GM19455 (cell line): ENCODE data around the gene RPL31.

Experiments used
- ATAC-seq: cut with Tn5 transposase; IDR thresholded peaks from one replicate; pipeline ENCODE4 v1.9.1; 2021; ENCODE audit not compliant: unreplicated experiment

Gene RPL31

DNA sequence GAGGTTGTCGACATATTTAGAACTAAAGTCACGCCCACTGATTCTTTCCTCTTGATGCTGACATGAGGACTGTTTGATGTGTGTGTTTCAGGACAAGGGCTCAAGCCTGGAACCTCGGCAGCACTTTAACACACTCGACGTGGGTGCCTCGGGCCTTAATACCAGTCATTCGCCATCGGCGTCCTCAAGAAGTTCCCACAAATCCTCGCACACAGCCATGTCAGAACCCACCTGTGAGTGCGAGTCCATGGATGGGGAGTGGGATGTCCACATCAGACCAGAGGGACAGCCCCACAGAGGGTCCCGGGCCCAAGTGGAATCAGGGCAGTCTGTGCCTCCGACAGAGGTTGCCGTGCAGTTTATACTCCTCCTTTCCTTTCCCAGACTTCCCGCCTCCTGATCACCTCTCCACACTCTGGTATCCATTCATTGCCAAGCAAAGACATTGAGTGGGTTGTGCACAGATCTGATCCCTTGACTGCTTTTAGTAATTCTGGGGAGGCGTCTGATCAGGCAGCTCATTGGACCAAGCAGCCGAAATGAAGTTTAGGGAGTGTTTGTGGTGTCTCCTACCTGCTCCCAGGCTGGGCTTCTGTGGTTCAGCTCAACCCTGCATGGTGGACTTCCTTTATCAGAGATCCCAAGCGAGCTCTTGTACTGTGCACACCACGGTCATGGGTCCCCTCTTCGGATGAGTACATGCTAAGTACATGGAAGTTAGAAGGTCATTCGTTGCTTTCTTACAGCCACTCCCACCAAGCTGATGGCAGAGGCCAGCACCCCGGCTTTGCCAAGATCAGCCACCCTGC is 27.2 kb upstream of the RPL31 start:
- no peak for ATAC-seq

DNA sequence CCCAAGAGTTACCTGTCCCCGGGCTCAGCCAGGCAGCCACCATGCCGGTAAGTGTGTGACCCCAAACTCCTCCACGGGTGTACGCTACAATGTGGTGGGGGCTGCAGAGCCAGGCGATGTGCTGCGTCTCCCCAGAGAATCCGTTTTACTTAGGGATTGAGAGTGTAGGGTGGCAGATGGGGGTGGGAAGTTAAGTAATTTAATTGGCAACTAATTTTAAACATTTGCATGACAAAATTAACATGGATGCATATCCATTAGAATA is 26.6 kb upstream of the RPL31 start:
- ATAC-seq = no peak

DNA sequence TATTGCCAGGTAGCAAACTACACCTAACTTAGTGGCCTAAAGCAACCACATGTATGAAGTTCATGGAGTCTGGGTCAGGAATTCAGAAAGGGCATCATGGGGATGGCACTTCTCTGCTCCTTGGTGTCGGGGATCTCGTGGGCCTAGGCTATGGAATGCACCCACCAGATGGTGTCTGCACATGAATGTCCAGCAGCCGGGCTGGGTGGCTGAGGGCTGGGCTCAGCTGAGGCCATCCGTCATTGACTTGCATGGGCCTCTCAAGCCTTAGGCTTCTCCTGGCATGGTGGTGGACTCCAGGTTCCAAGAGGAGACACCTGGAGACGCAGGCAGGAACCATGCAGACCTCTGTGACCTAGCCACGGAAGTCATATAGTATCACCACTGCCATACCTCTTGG is 26.0 kb upstream of the RPL31 start:
- no peak for ATAC-seq

DNA sequence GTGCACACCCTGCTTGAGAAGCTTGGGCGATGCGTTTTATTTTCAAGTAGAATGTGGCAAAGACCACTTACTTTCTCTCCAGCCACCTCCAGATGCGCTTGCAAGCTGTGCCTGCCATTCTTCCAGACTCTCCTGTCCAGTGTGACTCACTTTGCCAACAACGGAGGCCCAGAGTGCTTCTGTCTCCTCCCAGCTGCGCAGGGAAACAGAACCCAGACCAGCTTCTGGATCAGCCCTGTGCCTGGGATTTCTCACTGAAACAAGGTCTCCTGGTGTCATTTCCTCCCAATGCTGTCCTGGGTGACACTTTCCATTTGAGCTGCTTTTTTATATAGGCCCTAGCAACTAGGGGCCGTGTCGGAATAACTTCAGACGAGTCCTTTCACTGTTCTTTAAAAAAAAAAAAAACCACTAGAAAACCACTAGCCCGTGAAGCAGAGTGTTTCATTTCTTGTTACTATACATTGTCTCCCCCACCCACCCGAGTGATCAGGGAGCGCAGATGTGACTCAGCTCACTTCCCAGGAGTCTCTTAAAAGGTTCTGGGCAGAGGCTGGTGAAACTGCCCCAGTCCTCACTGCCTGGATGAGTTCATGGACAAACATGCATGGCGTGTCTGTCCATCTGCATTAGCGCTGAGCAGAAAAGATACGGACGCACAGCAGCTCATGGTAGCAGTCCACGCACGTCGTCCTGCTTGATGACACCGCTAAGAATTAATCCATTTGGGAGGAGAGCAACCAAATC is 25.3 kb upstream of the RPL31 start:
- peak; percentile 77 for ATAC-seq

DNA sequence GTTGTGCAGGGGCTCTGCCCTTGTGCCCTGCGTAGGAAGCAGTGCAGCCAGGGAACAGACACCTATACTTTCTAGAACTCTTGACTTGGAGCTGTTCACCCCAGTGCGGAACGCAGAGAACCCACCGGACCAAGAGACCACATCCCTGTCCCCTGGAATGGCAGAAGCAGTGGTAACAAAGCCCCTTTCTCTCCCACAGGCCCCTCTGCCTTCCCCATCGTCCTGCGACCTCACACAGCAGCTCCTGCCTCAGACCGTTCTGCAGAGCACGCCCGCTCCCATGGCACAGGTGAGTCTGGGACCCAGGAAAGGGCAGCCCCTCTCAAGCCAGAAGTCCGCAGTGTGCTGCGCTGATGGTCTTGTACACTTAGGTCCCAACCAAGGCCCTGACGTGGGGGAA is 24.6 kb upstream of the RPL31 start:
- ATAC-seq = no peak

DNA sequence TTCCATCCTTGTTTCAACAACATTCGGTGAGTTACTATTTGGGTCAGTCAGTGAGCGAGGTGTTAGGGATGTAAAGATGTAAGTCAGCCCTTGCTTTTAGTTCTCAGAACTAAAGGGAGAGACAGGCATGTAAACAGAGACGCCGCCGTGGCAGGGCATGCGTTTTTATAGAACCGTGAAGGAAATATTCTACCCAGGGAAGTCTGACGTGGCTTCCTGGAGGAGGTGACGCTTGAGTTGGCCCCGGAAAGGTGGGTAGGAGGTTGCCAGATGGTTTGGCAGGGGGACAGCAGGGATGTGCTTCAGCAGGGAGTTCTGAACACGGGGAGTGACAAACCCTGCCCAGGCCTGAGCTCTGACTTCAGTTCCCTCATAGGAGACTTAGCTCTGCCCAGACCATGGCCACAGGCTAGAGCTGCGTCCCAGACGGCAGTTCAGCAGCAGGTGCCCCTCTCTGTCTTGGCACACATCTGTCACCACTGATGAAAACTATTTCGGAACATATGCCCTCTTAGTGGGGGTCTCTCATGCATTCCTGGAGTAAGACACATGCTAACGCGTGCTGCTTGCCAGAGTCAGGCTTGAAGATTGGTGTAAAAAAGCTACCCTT is 23.4 kb upstream of the RPL31 start:
- ATAC-seq = no peak

DNA sequence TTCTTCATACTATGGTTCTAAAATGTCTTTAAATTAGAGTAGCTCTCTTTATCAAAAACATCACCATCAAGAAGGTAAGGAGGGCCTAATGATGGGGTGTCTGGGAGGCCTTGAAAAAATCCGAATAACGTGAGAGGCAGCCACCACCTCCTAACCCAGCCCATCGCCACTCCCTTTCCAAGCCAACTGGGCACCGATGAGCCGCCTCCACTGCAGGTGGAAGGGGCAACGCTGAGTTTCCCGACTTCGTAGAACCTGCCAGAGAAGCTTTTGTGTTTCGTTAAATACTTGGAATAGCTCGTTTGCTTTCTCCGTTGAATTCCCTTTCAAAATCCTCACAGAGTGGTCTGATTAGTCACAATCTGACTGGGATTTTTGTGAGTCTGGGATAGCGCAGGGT is 22.0 kb upstream of the RPL31 start:
- no peak for ATAC-seq

DNA sequence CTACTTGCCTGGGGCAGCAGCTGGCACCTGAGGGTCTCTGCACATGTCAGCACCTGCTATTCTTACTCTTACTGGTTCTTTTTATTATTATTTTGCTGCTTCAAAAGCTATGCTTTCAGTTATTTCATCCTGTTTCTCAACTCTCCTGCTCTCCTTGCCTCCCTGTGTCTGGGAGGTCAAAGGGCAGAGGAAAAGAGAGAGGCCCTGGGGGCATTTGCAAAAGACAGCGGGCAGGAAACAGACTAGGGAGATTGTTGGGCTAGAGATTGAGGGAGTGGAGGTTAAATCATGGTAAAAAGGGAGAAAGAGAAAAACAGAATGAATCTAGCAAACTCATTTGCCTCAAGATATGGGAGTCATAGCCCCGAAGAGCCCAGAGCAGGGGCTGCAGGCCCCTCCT is 21.1 kb upstream of the RPL31 start:
- no peak for ATAC-seq

DNA sequence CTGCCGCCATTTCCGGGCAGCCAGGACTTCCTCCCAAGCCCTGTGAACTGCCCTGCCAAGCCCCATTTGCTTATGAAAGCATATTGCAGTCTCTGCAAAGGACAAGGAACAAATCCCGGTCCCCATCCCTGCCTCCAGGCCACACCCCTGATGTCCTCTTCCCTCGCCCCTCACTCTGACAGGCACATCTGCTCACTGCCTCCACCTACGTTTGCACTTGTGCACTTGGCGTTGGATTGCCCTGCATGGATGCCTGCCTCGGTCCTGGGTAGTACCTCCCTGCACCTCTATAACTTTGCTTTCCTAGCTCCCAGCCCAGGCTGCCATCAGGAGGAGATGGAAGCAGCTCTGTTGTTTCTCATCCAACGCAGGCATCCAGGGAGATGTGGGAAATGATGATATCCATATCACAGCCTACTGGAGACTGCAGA is 19.6 kb upstream of the RPL31 start:
- ATAC-seq = no peak

DNA sequence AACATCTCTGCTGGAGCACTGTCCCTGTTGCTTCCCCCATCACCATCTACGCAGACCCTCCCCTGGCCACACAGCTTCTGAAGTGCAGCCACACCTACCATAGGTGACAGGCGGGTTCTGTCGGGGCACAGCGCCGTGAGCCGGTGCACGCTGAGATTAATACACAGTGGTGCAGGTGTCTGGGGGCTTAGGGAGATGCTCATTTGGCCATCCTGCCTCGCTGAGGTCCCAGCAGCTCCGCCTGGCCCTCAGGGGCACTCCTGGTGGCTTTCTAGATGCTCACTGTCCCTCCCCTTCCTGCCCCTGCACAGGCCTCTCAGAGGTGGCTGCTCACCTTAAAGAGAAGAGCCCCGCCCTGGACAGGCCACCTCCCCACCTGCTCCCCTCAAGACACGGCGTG is 18.9 kb upstream of the RPL31 start:
- no peak for ATAC-seq

DNA sequence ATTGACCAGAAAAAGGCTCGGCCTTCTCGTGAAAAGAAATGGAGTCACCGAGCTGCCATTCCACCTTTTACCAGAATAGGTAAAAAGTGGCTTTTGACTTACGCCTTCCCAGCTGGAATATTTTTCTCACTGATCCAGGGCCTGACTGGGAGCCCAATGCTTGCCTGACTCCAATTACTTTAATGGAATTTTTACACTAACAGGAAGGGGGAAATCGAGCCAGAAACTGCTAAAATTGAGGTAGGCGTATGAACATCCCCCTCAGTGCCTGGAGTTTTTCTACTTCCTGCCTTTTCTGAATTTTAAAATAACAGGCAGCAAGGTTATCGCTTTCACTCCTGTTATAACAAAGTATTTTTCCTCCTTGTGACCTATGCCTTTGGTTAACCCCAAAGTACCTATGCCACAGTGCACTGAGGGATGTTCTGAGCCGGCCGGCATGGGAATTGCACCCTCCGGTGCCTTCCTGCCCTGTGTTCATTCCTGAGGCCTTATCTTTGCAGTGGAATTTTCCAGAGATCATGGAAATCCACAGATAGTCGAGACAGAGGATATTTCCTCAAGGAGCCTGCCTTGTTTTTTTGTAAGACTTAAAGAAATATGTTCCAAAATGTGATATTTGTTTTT is 18.3 kb upstream of the RPL31 start:
- no peak for ATAC-seq

DNA sequence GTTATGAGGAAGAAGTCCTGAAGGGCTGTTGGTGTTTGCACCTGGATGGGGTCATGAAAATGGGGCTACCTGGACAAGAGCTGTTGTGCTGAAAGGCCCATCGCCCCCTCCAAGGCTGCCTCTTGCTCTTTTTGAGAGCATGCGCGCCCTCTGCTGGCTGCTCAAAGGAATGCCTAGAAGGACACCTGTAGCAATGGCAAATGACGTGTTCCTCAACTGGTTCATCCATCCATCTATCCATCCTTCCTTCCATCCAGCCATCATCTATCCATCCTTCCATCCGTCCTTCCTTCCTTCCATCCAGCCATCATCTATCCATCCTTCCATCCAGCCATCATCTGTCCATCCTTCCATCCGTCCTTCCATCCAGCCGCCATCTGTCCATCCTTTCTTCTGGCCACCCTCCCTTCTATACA is 17.2 kb upstream of the RPL31 start:
- no peak for ATAC-seq

DNA sequence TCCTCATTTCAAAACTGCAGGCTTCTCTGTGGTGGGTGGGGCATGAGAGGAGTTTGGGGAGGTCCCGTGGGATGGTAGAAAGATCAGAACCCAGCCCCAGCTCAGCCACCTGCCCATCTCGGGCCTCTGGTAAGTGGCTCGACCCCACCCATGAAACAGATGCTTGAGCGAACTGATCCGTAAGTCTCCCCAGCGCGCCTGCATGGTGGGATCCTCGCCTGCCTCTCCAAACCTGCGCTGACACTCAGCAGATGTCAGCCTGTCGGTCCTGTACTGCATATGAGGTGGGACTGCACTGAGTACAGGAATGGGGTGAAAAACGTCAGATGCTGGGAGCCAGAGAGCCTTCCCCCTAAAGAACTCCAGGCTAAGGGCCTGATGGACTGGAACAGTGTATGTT is 15.9 kb upstream of the RPL31 start:
- ATAC-seq = no peak

DNA sequence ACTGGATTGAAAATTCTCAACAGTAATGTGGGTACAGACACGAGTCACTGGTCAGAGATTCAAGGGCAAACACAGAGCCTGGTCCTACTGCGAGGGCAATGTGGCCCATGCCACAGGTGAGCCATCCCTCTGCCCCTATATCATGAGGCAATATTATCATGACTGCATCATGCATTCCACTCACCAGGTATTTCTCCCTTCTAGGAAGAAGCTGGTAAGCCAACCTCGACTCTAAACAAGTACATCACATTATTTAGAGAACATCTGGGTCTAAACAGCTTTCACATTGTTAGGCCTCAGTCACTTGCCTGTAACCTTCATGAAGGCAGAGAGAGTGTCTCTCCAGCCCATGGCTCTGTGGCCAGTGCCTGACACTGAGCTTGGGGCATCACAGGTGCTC is 14.6 kb upstream of the RPL31 start:
- no peak for ATAC-seq

DNA sequence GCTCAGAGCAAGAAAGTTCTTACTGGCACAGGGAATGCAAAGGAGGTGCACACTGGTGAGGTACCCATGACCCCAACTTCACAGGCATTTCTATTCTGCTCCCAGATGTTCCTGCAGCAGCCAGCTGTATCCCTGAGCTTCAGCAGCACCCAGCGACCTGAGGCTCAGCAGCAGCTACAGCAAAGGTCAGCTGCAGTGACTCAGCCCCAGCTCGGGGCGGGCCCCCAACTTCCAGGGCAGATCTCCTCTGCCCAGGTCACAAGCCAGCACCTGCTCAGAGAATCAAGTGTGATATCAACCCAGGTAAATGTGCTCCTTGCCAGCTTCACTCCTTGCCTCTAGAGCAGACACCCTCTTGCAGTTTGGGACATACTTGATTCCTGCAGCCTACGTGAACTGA is 14.1 kb upstream of the RPL31 start:
- ATAC-seq = no peak

DNA sequence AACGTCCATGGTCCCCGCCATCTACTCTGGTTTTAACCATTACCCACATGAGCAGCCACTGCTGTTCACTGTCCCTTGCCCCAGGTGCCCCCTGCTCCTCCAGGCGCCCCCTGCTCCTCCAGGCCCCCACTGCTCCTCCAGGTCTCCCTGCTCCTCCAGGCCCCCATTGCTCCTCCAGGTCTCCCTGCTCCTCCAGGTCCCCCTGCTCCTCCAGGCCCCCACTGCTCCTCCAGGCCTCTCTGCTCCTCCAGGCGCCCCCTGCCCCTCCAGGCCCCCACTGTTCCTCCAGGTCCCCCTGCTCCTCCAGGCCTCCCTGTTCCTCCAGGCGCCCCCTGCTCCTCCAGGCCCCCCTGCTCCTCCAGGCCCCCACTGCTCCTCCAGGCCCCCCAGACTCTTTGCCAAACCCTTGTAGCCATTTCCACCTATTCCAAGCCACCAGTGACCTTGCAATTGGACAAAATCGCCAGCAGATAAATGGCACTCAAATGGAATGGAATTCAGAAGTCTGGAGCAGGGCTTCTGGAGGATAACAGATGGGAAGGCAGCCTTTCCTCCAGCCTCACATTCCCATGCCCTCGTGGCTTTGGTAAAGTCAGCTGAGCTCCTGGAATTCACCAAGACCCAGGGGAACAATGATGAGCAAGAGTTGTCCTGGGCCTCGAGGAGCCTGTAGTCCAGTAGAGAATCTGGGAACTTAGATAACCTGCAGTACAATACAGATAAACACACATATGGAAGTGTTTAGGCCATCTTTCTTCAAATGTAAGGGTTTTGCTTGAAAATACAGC is 13.3 kb upstream of the RPL31 start:
- ATAC-seq = no peak

DNA sequence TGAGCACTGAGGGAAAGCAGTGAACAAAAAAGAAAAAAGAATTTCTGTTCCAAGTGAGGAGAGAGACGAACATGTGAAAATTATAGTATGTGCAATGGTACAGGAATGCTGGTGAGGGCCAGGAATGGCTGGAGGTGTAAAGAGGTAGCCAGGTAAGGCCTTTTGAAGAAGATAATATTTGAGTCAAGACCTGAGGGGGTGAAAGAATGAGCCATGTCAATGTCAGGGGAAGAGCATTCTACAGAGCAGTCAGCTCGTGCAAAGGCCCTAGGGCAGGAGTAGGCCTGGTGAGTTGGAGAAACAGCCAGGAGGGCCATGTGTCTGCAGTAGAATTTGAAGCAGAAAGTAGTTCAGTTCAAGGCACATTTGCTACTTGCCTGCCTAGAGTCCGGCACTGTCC is 12.4 kb upstream of the RPL31 start:
- ATAC-seq = no peak

DNA sequence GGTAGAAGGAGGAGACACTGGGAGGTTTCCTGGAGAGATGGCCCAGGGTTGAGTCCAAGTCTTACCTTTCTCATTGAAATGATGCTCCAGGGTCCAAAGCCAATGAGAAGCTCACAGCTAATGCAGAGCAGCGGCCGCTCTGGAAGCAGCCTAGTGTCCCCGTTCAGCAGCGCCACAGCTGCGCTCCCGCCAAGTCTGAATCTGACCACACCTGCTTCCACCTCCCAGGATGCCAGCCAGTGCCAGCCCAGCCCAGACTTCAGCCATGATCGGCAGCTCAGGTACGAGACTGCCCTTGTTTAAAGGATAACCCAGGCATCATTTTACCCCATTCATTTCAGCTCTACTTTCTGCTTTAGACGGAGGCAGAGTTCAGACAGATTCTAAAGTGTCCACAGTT is 11.9 kb upstream of the RPL31 start:
- no peak for ATAC-seq

DNA sequence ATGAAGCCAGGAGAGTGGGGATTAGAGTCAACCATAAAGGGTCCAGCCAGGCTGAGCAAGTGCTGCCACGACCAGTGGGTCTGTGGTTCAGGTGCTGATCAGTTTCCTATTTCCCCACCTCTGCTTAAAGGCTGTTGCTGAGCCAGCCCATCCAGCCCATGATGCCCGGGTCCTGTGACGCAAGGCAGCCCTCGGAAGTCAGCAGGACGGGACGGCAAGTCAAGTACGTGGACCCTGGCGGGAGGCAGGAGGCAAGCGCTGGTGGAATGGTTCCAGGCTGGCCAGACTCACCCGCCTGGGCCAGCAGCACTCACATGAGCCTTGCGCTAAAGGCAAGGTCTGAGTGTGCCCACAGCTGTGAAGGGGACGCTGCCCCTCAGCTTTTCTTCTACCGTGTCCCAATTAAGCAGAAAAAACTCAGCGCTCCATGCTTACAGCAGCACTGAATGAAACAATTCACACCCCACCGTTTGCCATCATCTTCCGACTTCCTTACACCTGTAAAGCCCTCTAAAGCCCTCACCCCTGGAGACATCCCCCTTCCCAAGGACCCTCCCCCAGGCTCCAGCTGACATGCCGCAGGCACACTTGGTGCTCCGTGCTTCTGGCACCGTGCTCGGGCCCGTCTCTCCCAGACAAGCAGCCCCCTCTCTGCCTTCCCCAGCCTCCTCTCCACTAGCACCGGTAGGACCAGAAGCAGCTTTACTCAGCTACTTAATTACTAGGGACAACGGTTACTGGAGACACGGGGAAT is 11.3 kb upstream of the RPL31 start:
- ATAC-seq = no peak

DNA sequence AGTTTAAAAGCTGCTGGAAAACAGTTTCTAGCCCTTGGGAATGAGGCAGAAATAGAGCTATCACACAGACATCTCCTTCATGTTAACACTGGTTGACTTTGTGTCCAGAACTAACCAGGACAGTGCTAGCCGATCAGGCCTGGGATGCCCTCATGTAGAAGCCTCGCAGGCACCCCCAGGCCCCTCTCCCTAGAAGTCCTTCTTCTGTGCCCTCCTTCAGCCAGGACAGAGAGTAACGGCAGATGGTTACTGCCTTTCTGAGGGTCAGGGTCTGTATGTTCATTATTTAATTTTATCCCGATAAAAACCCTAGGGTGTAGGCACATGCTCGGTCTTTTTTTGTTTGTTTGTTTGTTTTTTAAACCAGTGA is 10.7 kb upstream of the RPL31 start:
- ATAC-seq = no peak

DNA sequence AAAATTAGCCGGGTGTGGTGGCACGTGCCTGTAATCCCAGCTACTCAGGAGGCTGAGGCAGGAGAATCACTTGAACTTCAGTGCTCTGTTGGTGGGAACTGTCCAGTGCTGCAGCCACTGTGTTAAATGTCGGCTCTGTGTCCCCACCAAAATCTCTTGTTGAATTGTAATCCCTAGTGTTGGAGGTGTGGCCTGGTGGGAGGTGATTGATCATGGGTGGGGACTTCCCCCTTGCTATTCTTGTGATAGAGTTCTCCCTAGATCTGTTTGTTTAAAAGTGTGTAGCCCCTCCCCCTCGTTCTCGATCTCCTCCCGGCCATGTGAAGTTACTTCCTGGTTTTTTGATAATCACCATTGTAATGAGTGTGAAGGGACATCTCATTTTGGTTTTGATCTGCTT is 9.8 kb upstream of the RPL31 start:
- no peak for ATAC-seq
